DOHH2 (cell line): ENCODE results near the gene COL9A3.
A peak's percentile ranks its signal among the peaks of the same experiment; 100 is the strongest.

Experiments used
- H3F3A ChIP-seq: fragments of 200-600 bp; sonication (generic), shearing (Covaris generic); 2 replicates; pipeline ENCODE4 v1.6.0; 2016; ENCODE audit warnings: antibody characterized with exemption, mild to moderate bottlenecking; ENCODE audit not compliant: control insufficient read depth, insufficient read depth
- H3K27ac ChIP-seq: fragments of 200-600 bp; sonication (generic); 2 replicates; pipeline ENCODE4 v1.5.1; 2014; ENCODE audit warnings: low read depth, mild to moderate bottlenecking, low read length, moderate library complexity
- H3K27me3 ChIP-seq: fragments of 200-600 bp; sonication (generic); 2 replicates; pipeline ENCODE4 v1.6.1; 2014; ENCODE audit warnings: mild to moderate bottlenecking, low read length, mixed read lengths; ENCODE audit not compliant: control insufficient read depth
- H3K36me3 ChIP-seq: fragments of 200-600 bp; sonication (generic); 2 replicates; pipeline ENCODE4 v1.6.1; 2014; ENCODE audit warnings: mild to moderate bottlenecking, low read length, moderate library complexity, mixed read lengths; ENCODE audit not compliant: control insufficient read depth
- H3K4me1 ChIP-seq: fragments of 200-600 bp; sonication (generic); 2 replicates; pipeline ENCODE4 v1.6.1; 2014; ENCODE audit warnings: mild to moderate bottlenecking, low read length, mixed read lengths; ENCODE audit not compliant: control insufficient read depth
- H3K4me2 ChIP-seq: fragments of 200-600 bp; sonication (generic); 2 replicates; pipeline ENCODE4 v1.6.0; 2014; ENCODE audit warnings: mild to moderate bottlenecking, low read length, moderate library complexity
- H3K4me3 ChIP-seq: fragments of 200-600 bp; sonication (generic); 2 replicates; pipeline ENCODE4 v1.5.1; 2014; ENCODE audit warnings: mild to moderate bottlenecking, low read length, mixed read lengths
- H3K79me2 ChIP-seq: fragments of 200-600 bp; sonication (generic); 2 replicates; pipeline ENCODE4 v1.6.1; 2014; ENCODE audit warnings: mild to moderate bottlenecking, low read length, mixed read lengths; ENCODE audit not compliant: control insufficient read depth
- H3K9me2 ChIP-seq: fragments of 200-600 bp; sonication (generic); replicated peaks from 2 replicates; pipeline ENCODE4 v1.6.1; 2014; ENCODE audit warnings: mild to moderate bottlenecking, low read length, mixed read lengths; ENCODE audit not compliant: control insufficient read depth
- H3K9me3 ChIP-seq: fragments of 200-600 bp; sonication (generic); 2 replicates; pipeline ENCODE4 v1.6.1; 2014; ENCODE audit warnings: antibody characterized with exemption, low read length, mixed read lengths; ENCODE audit not compliant: control insufficient read depth, insufficient read depth
- H4K20me1 ChIP-seq: fragments of 200-600 bp; sonication (generic); 2 replicates; pipeline ENCODE4 v1.6.0; 2014; ENCODE audit warnings: low read depth, mild to moderate bottlenecking, antibody characterized with exemption, low read length, moderate library complexity; ENCODE audit not compliant: control insufficient read depth, insufficient read depth
- CTCF ChIP-seq: fragments of 200-600 bp; sonication (generic); IDR thresholded peaks from one replicate; pipeline ENCODE4 v1.5.1; 2014; ENCODE audit warnings: antibody characterized with exemption, mild to moderate bottlenecking, low read depth, low read length; ENCODE audit not compliant: poor library complexity, severe bottlenecking
- EZH2phosphoT487 ChIP-seq: fragments of 200-600 bp; sonication (generic); IDR thresholded peaks from 2 replicates; pipeline ENCODE4 v1.6.1; 2017; ENCODE audit warnings: borderline replicate concordance, mild to moderate bottlenecking, antibody characterized with exemption, low read length, moderate library complexity, mixed read lengths

Gene COL9A3

GRCh38 chr20:62777528-62777830 lies 39.4 kb upstream of the COL9A3 start:
- Histone ChIP-seq H3K36me3 (no peaks in the 10 kb centered on the region), H3K79me2 (no peaks in the 10 kb centered on the region), H3K27ac (peak overlapping the region; percentile 48), H3K9me3 (no peaks in the 10 kb centered on the region), H3K9me2 (no peaks in the 10 kb centered on the region), H3K4me3 (peak overlapping the region; percentile 43), H4K20me1 (no peaks in the 10 kb centered on the region), H3K27me3 (no peaks in the 10 kb centered on the region), H3F3A (no peaks in the 10 kb centered on the region), H3K4me1 (peaks cover 25% of the 10 kb centered on the region), H3K4me2 (peak overlapping the region; percentile 68)
- TF ChIP-seq EZH2phosphoT487: no peak
- TF ChIP-seq CTCF: no peak

- H3K9me2 ChIP-seq: no peaks in the 10 kb centered on the region
- peaks cover 27% of the 10 kb centered on the region for H3K4me1 ChIP-seq
Measured at GRCh38 chr20:62778058-62778457, 38.8 kb upstream of the COL9A3 start.

GRCh38 chr20:62778601-62779416 lies 38.0 kb upstream of the COL9A3 start:
- Histone ChIP-seq H3F3A (no peaks in the 10 kb centered on the region), H3K4me1 (peaks cover 27% of the 10 kb centered on the region), H3K36me3 (no peaks in the 10 kb centered on the region), H3K27me3 (no peaks in the 10 kb centered on the region), H3K27ac (no peak overlapping the region), H4K20me1 (no peaks in the 10 kb centered on the region), H3K9me2 (no peaks in the 10 kb centered on the region), H3K4me3 (no peak overlapping the region), H3K4me2 (no peak overlapping the region), H3K9me3 (no peaks in the 10 kb centered on the region), H3K79me2 (no peaks in the 10 kb centered on the region)
- TF ChIP-seq EZH2phosphoT487 (no peak), CTCF (no peak)

More at GRCh38 chr20:62778058-62778457, 38.8 kb upstream of the COL9A3 start:
- Histone ChIP-seq H3K9me3 (no peaks in the 10 kb centered on the region), H3K4me2 (no peak overlapping the region), H3K27me3 (no peaks in the 10 kb centered on the region), H3K36me3 (no peaks in the 10 kb centered on the region), H3K4me3 (no peak overlapping the region), H3K27ac (no peak overlapping the region), H4K20me1 (no peaks in the 10 kb centered on the region), H3F3A (no peaks in the 10 kb centered on the region), H3K79me2 (no peaks in the 10 kb centered on the region)
- TF ChIP-seq EZH2phosphoT487 (no peak), CTCF (no peak)
